Erythroblast (primary cell): ENCODE measurements around the gene SPEM1.

Experiments
- DNase-seq, 2 experiments: peaks; one replicate each; lab custom pipeline; 2025; lab: John Stamatoyannopoulos, UW
- GATA1 ChIP-seq: IDR thresholded peaks from 2 replicates; pipeline ENCODE4 v1.6.1; 2011; ENCODE audit warnings: low read depth, mild to moderate bottlenecking, control low read depth, low read length, moderate library complexity
- POLR2A ChIP-seq: IDR thresholded peaks from 2 replicates; pipeline ENCODE4 v1.6.1; 2011; ENCODE audit warnings: mild to moderate bottlenecking, low read length

The SPEM1 gene

DNA sequence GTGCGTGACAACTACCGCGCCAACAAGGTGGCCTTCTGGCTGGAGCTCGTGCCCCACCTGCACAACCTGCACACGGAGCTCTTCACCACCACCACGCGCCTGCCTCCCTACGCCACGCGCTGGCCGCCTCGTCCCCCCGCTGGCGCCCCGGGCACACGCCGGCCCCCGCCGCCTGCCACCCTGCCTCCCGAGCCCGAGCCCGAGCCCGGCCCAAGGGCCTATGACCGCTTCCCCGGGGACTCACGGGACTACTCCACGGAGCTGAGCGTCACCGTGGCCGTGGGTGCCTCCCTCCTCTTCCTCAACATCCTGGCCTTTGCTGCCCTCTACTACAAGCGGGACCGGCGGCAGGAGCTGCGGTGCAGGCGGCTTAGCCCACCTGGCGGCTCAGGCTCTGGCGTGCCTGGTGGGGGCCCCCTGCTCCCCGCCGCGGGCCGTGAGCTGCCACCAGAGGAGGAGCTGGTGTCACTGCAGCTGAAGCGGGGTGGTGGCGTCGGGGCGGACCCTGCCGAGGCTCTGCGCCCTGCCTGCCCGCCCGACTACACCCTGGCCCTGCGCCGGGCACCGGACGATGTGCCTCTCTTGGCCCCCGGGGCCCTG, 3.0 kb upstream of the SPEM1 start:
- TF ChIP-seq POLR2A (no peak), GATA1 (no peak)
- DNase-seq, result no peak

DNA sequence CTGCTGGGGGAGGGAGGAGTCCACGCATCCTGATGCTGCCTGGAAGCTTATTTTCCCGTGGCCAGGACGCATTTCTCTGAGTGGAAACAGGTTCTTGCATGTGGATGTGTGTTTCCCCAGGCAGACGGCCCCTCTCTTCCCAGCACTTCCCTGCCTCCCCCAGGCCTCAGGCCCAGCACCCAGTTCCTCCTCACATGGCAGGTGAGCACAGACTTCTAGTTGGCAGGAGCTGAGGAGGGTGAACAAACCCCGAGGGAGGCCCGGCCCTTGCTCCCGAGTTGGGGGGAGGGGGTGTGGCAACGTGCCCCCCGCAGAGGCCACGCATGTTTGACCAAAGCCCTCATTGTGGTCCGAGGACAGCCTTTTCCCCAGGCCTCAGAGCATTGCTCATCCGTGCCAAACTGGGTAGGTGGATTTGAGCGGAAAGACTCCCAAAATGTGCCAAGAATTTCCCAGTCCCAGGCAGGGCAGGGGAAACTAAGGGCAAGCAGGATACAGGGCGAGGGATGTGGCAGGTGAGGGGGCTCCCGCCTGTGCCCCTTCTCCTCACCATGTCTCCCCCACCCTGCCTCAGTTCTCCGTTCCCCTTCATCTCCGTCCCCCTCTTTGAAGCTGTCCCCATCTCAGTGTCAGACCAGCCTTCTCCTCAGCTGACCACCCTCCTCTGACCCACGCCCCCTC, 1.5 kb upstream of the SPEM1 start:
- TF ChIP-seq POLR2A (no peak), GATA1 (no peak)
- DNase-seq, result no peak

GRCh38 chr17:7421186-7421585, 1.1 kb downstream of the SPEM1 start:
- TF ChIP-seq POLR2A, result no peak
- no peak for TF ChIP-seq GATA1
- DNase-seq, result no peak

DNA sequence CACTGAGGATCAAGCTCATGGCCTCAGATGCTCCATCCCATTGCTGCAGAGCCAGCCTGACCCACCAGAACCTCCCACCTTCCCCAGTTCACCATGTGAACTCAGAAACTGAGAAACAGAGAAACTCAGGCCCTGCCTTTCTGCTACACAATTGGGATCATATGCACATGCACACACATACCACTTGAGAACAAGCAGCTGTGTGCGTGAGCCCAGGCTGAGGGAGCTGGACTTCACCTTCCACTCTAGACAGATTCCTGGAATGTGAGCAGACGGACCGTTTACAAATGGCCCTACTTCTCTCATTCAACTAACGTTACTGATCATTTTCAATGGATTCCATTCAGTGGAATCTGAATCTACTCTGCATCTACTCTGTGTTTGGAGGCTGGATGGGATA, 3.6 kb downstream of the SPEM1 start:
- no peak for DNase-seq
- TF ChIP-seq GATA1 (no peak), POLR2A (no peak)

DNA sequence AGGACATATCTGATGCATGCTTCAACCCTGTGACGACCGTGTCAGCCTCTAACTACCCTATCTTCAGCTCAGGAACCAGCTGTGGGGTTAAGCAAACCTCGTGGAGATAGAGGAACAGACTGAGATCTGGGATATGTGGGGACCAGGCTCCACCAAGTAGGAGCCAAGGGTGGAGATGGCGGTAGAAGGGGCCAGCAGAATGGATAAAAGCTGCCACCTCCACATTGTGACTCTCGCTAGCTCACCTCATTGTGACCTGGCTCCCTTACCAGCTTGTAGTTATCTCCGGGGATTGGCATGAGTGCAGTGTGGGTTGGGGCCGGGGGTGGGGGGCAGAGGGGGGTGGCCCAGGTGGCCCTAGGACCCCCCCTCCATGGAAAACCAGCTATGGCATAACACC, 5.2 kb downstream of the SPEM1 start, which contains the start of gene SPEM2:
SPEM2 (plus strand) TSS at position 301 of the 400 bp plus-strand sequence; CDS start at position 374, 73 bp downstream.
- no peak for DNase-seq
- TF ChIP-seq GATA1, result no peak
- no peak for TF ChIP-seq POLR2A

DNA sequence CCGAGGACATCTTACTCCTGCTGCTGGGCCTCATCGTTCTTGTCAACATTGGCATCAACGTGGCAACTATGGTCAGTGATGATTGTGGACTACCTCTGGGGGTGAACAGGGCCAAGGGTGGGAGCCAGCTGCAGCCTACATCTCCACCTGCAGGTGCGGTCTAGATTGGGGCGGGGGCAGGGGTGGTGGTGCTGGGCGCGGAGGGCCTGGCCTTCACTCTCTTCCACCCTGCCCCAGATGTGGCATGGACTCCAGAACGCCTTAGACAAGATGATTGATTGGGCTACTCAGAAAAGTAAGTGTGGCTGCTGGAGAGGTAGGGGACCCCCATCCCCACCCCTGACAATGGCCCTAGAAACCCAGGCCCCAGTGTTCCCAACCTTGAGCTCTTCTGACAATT, 5.6 kb downstream of the SPEM1 start:
- TF ChIP-seq GATA1, result no peak
- TF ChIP-seq POLR2A, result no peak

GRCh38 chr17:7426203-7426863, 6.2 kb downstream of the SPEM1 start:
- TF ChIP-seq GATA1 (no peak), POLR2A (no peak)
- no peak for DNase-seq

More for the DNA sequence above, 5.6 kb downstream of the SPEM1 start:
- DNase-seq, result no peak

DNA sequence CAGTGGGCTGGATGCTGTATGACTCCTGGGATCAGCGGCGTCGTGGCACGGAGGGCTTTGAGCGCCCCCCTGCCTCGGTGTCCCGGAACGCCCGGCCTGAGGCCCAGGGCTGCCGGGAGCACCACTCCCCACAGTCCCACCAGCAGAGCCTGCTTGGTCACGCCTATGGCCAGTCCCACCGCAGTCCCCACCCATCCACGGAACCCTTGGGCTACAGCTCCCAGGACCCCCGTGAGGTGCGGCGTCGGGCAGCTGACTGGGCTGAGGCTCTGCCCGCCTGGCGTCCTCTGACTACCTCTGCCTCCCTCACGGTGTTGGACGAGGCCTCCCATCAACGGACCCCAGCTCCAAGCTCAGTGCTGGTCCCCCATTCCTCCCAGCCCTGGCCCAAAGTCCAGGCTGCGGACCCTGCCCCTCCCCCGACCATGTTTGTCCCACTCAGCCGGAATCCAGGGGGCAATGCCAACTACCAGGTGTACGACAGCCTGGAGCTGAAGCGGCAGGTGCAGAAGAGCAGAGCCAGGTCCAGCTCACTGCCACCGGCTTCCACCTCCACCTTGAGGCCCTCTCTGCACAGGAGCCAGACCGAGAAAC, 6.9 kb downstream of the SPEM1 start:
- TF ChIP-seq GATA1, result no peak
- TF ChIP-seq POLR2A, result no peak
- DNase-seq, result no peak

- TF ChIP-seq POLR2A (no peak), GATA1 (no peak)
- no peak for DNase-seq
Observed at GRCh38 chr17:7427549-7427948, 7.4 kb downstream of the SPEM1 start.

GRCh38 chr17:7428557-7428956, 8.4 kb downstream of the SPEM1 start, which contains the start of gene SPEM3:
Gene SPEM3, plus strand, starts transcription at chr17:7428857. Its CDS starts 46 bp downstream, at chr17:7428903.
- DNase-seq, result no peak
- TF ChIP-seq POLR2A (no peak), GATA1 (no peak)

DNA sequence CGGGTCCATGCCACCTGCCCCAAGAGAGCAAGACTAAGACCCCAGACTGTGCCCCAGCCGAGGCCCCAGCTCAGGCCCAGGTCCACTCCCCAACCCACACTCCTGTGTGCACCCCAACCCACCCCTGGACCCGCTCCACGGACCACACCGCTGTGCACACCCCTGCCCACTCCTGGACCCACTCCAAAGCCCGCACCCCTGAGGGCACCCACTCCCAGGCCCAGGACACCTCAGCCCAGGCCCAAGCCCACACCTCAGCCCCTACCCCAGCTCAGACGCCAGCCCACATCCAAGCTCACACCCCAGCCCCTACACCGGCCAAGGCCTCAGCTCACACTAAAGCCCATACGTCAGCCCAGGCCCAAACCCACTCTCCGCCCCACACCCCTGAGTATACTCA, 9.6 kb downstream of the SPEM1 start:
- TF ChIP-seq POLR2A (no peak), GATA1 (no peak)
- DNase-seq, result no peak

GRCh38 chr17:7431231-7431630, 11.1 kb downstream of the SPEM1 start:
- no peak for DNase-seq
- no peak for TF ChIP-seq GATA1
- TF ChIP-seq POLR2A, result no peak

DNA sequence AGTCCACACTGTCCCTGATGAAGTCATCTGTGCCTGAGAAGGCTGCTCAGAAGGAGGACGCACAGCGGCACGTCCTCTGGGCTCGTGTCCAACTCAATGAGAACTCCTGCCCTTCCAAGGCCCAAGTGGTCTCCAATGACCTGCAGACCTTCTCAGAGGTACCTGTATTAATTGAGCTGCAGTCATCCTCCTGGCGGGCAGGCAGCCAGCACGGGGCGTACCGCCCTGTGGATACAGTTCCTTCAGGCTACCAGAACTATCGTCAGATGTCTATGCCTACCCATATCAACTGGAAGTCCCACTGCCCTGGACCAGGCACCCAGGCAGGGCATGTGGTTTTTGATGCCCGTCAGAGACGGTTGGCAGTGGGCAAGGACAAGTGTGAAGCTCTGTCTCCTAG, 12.2 kb downstream of the SPEM1 start:
- TF ChIP-seq GATA1 (no peak), POLR2A (no peak)
- no peak for DNase-seq

DNA sequence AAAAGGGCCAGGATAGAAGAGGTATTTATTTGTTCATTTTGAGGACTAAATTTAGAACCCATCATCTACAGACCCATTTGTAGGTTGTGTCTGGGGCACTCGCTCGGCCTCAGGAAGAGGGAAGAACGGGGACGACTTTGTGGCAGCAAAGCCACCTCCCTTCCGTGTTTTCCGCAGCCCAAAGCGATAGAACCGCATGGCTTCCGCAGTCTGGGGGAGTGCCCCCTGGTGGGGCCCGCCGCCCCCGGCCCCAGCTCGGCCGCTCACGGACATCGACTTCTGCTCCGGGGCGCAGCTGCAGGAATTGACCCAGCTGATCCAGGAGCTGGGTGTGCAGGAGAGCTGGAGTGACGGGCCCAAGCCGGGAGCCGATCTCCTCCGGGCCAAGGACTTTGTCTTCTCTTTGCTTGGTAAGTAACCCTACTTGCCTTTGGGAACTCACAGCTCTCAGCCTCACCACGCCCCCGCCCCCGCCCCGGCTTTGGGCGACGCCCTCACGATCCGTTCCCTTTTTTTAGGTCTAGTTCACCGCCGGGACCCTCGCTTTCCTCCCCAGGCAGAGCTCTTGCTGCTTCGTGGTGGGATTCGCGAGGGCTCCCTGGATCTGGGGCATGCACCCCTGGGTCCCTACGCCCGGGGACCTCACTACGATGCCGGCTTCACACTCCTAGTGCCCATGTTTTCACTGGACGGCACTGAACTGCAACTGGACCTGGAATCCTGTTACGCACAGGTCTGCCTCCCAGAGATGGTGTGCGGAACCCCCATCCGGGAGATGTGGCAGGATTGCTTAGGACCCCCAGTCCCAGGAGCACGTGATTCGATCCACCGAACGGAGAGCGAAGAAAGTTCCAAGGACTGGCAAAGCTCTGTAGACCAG, 15.8 kb downstream of the SPEM1 start:
- peak; percentile 58 to 62 for DNase-seq
- TF ChIP-seq POLR2A (peak; percentile 35), GATA1 (no peak)
